Measurements from ENCODE around the gene ETV7. TPM values are rescaled to one million over a fixed set of nuclear protein-coding genes. Genes with fewer than 3 reads are reported as not detected.

ETV7 gene
- total and polyA plus RNA-seq, 2 donors (not counting 1 experiment from before 2014, with no cell fraction given), result 0.40 to 1.5 TPM

- Histone ChIP-seq H3K4me1 (ENCODE audit: control insufficient read depth, extremely low read depth, insufficient read depth, low read length) (no peaks in the 10 kb centered on the region), H3K4me2 (ENCODE audit: extremely low read depth, insufficient read depth, low read length) (no peak overlapping the region), H3K9ac (ENCODE audit: insufficient read depth, low read length) (no peak overlapping the region), H3K9me3 (ENCODE audit: control insufficient read depth, insufficient read depth, low read depth, low read length) (no peaks in the 10 kb centered on the region), H3K4me3 (replicated peaks in 1 of 4; ENCODE audit: control extremely low read depth in 1 of 4, insufficient read depth in 1 of 4, low read depth in 3 of 4, low read length in 4 of 4) (no peak overlapping the region), H3K36me3 (ENCODE audit: control insufficient read depth, insufficient read depth, low read length) (no peaks in the 10 kb centered on the region), H4K20me1 (ENCODE audit: control insufficient read depth, extremely low read depth, insufficient read depth, low read length) (no peaks in the 10 kb centered on the region), H2AFZ (ENCODE audit: low read length) (no peak overlapping the region), H3K27ac (ENCODE audit: insufficient read depth, low read length) (no peak overlapping the region), H3K27me3 (ENCODE audit: control insufficient read depth, insufficient read depth, low read length) (peaks cover 6% of the 10 kb centered on the region), H3K79me2 (ENCODE audit: control insufficient read depth, insufficient read depth, low read length) (no peaks in the 10 kb centered on the region)
- DNase-seq (ENCODE audit: low read depth in 2 of 2), result no peak
- no peak for TF ChIP-seq EZH2 (IDR thresholded peaks at IDR 0.05; ENCODE audit: low read length, missing control alignments)
- TF ChIP-seq, protein P1, sequence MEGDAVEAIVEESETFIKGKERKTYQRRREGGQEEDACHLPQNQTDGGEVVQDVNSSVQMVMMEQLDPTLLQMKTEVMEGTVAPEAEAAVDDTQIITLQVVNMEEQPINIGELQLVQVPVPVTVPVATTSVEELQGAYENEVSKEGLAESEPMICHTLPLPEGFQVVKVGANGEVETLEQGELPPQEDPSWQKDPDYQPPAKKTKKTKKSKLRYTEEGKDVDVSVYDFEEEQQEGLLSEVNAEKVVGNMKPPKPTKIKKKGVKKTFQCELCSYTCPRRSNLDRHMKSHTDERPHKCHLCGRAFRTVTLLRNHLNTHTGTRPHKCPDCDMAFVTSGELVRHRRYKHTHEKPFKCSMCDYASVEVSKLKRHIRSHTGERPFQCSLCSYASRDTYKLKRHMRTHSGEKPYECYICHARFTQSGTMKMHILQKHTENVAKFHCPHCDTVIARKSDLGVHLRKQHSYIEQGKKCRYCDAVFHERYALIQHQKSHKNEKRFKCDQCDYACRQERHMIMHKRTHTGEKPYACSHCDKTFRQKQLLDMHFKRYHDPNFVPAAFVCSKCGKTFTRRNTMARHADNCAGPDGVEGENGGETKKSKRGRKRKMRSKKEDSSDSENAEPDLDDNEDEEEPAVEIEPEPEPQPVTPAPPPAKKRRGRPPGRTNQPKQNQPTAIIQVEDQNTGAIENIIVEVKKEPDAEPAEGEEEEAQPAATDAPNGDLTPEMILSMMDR (conservative IDR thresholded peaks at IDR 0.05 in 1 of 2, IDR thresholded peaks at IDR 0.05 in 1 of 2; ENCODE audit: low read depth in 1 of 2, low read length in 2 of 2), result no peak
Observed at GRCh38 chr6:36373368-36374019, 14.0 kb downstream of the ETV7 start.

GRCh38 chr6:36372088-36372487 lies 15.4 kb downstream of the ETV7 start:
- no peak overlapping the region for H3K9ac ChIP-seq (ENCODE audit: insufficient read depth, low read length)
- H3K4me3 ChIP-seq (replicated peaks in 1 of 4; ENCODE audit: control extremely low read depth in 1 of 4, insufficient read depth in 1 of 4, low read depth in 3 of 4, low read length in 4 of 4), result no peak overlapping the region
- H3K4me2 ChIP-seq (ENCODE audit: extremely low read depth, insufficient read depth, low read length), result no peak overlapping the region
- peaks cover 6% of the 10 kb centered on the region for H3K27me3 ChIP-seq (ENCODE audit: control insufficient read depth, insufficient read depth, low read length)
- H2AFZ ChIP-seq (ENCODE audit: low read length), result no peak overlapping the region
- no peaks in the 10 kb centered on the region for H3K79me2 ChIP-seq (ENCODE audit: control insufficient read depth, insufficient read depth, low read length)
- no peaks in the 10 kb centered on the region for H3K9me3 ChIP-seq (ENCODE audit: control insufficient read depth, insufficient read depth, low read depth, low read length)
- no peaks in the 10 kb centered on the region for H3K36me3 ChIP-seq (ENCODE audit: control insufficient read depth, insufficient read depth, low read length)
- no peak for TF ChIP-seq EZH2 (IDR thresholded peaks at IDR 0.05; ENCODE audit: low read length, missing control alignments)
- TF ChIP-seq, protein P1 (conservative IDR thresholded peaks at IDR 0.05 in 1 of 2, IDR thresholded peaks at IDR 0.05 in 1 of 2; ENCODE audit: low read depth in 1 of 2, low read length in 2 of 2), result no peak
- H3K27ac ChIP-seq (ENCODE audit: insufficient read depth, low read length), result no peak overlapping the region
- DNase-seq (ENCODE audit: low read depth in 2 of 2), result no peak
- no peaks in the 10 kb centered on the region for H3K4me1 ChIP-seq (ENCODE audit: control insufficient read depth, extremely low read depth, insufficient read depth, low read length)
- no peaks in the 10 kb centered on the region for H4K20me1 ChIP-seq (ENCODE audit: control insufficient read depth, extremely low read depth, insufficient read depth, low read length)

GRCh38 chr6:36371211-36371610 lies 16.3 kb downstream of the ETV7 start:
- H3K36me3 ChIP-seq (ENCODE audit: control insufficient read depth, insufficient read depth, low read length), result no peaks in the 10 kb centered on the region

More at GRCh38 chr6:36371211-36371610, 16.3 kb downstream of the ETV7 start:
- no peak overlapping the region for H2AFZ ChIP-seq (ENCODE audit: low read length)
- H4K20me1 ChIP-seq (ENCODE audit: control insufficient read depth, extremely low read depth, insufficient read depth, low read length), result no peaks in the 10 kb centered on the region
- TF ChIP-seq, protein P1 (conservative IDR thresholded peaks at IDR 0.05 in 1 of 2, IDR thresholded peaks at IDR 0.05 in 1 of 2; ENCODE audit: low read depth in 1 of 2, low read length in 2 of 2), result no peak
- no peak for TF ChIP-seq EZH2 (IDR thresholded peaks at IDR 0.05; ENCODE audit: low read length, missing control alignments)
- no peaks in the 10 kb centered on the region for H3K9me3 ChIP-seq (ENCODE audit: control insufficient read depth, insufficient read depth, low read depth, low read length)
- DNase-seq (ENCODE audit: low read depth in 2 of 2), result no peak
- H3K9ac ChIP-seq (ENCODE audit: insufficient read depth, low read length), result no peak overlapping the region
- no peak overlapping the region for H3K4me3 ChIP-seq (replicated peaks in 1 of 4; ENCODE audit: control extremely low read depth in 1 of 4, insufficient read depth in 1 of 4, low read depth in 3 of 4, low read length in 4 of 4)
- no peak overlapping the region for H3K27ac ChIP-seq (ENCODE audit: insufficient read depth, low read length)
- peaks cover 6% of the 10 kb centered on the region for H3K27me3 ChIP-seq (ENCODE audit: control insufficient read depth, insufficient read depth, low read length)
- H3K4me2 ChIP-seq (ENCODE audit: extremely low read depth, insufficient read depth, low read length), result no peak overlapping the region
- no peaks in the 10 kb centered on the region for H3K4me1 ChIP-seq (ENCODE audit: control insufficient read depth, extremely low read depth, insufficient read depth, low read length)
- no peaks in the 10 kb centered on the region for H3K79me2 ChIP-seq (ENCODE audit: control insufficient read depth, insufficient read depth, low read length)

All from fibroblast of lung (primary cell).